DND-41 (cell line): ENCODE results near the gene ZC3H12A.

ENCODE experiments used
- ATAC-seq: fragments of 200-7000 bp; cut with Tn5 transposase; 3 replicates; pipeline ENCODE4 v1.9.1; 2021; ENCODE audit warnings: low read depth; ENCODE audit not compliant: insufficient read depth
- DNase-seq: peaks from one replicate; pipeline ENCODE4 v3.0.0-alpha.2; 2020
- H2AFZ ChIP-seq: 2 replicates; pipeline ENCODE4 v1.6.0; 2012; ENCODE audit warnings: low read depth, low read length
- H3K27ac ChIP-seq: 2 replicates; pipeline ENCODE4 v1.5.1; 2012; ENCODE audit warnings: low read length, inconsistent platforms
- H3K27me3 ChIP-seq: fragments of 200-600 bp; sonication (generic); 2 replicates; pipeline ENCODE4 v1.6.0; 2012; ENCODE audit warnings: low read length, mild to moderate bottlenecking, inconsistent platforms; ENCODE audit not compliant: insufficient read depth, poor library complexity
- H3K36me3 ChIP-seq: 2 replicates; pipeline ENCODE4 v1.5.1; 2012; ENCODE audit warnings: low read length, inconsistent platforms; ENCODE audit not compliant: insufficient read depth
- H3K4me1 ChIP-seq: 2 replicates; pipeline ENCODE4 v1.5.1; 2012; ENCODE audit warnings: mild to moderate bottlenecking, low read length; ENCODE audit not compliant: insufficient read depth
- H3K4me2 ChIP-seq: 2 replicates; pipeline ENCODE4 v1.6.0; 2012; ENCODE audit warnings: mild to moderate bottlenecking, moderate library complexity, low read length, inconsistent platforms; ENCODE audit not compliant: insufficient read depth
- H3K4me3 ChIP-seq, 2 experiments: fragments of 200-600 bp in 1 of 2; shearing (Covaris generic) in 1 of 2; 2 replicates each; pipeline ENCODE4 v1.5.1; 2012 to 2016; ENCODE audit warnings: inconsistent platforms in 2 of 2, low read length in 2 of 2, mild to moderate bottlenecking in 2 of 2, low read depth in 1 of 2, moderate library complexity in 1 of 2
- H3K79me2 ChIP-seq: 2 replicates; pipeline ENCODE4 v1.6.0; 2012; ENCODE audit warnings: low read length, inconsistent platforms; ENCODE audit not compliant: insufficient read depth
- H3K9ac ChIP-seq: 2 replicates; pipeline ENCODE4 v1.6.0; 2012; ENCODE audit warnings: low read depth, mild to moderate bottlenecking, inconsistent platforms, low read length, moderate library complexity
- H3K9me3 ChIP-seq: 2 replicates; pipeline ENCODE4 v1.5.1; 2012; ENCODE audit warnings: low read length, moderate library complexity, mild to moderate bottlenecking, inconsistent platforms; ENCODE audit not compliant: insufficient read depth, severe bottlenecking
- H4K20me1 ChIP-seq: 2 replicates; pipeline ENCODE4 v1.6.0; 2012; ENCODE audit warnings: low read length; ENCODE audit not compliant: insufficient read depth
- EZH2 ChIP-seq: IDR thresholded peaks from 3 replicates; pipeline ENCODE4 v1.6.1; 2012; ENCODE audit warnings: borderline replicate concordance, low read depth, mild to moderate bottlenecking, moderate library complexity, low read length, inconsistent platforms; ENCODE audit not compliant: severe bottlenecking
- TF ChIP-seq, protein P1 (sequence below): IDR thresholded peaks from 2 replicates; pipeline ENCODE4 v1.5.1; 2012; ENCODE audit warnings: borderline replicate concordance, low read length, moderate library complexity, mild to moderate bottlenecking; ENCODE audit not compliant: poor library complexity, severe bottlenecking; ENCODE audit errors: extremely low read depth

Gene ZC3H12A

DNA sequence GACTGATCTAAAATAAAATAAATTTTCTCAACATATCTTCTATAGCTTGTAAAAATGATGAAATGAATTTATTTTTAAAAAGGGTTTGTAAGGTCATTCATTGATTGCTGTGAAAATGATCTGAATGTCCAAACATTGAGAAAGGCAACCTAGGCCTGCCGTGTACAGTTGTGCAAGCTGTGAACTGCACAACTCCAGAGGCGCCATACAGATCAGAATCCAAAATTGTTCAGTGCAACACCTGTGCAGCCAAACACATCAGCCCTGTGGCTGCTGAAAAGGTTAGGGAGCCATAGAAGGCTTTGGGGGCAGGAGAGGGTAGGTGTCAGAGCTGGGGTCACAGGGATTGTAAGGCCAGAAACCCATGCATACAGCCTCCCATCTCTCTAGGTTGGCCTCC, 9.9 kb upstream of the ZC3H12A start:
- TF ChIP-seq EZH2 = no peak
- TF ChIP-seq, protein P1, sequence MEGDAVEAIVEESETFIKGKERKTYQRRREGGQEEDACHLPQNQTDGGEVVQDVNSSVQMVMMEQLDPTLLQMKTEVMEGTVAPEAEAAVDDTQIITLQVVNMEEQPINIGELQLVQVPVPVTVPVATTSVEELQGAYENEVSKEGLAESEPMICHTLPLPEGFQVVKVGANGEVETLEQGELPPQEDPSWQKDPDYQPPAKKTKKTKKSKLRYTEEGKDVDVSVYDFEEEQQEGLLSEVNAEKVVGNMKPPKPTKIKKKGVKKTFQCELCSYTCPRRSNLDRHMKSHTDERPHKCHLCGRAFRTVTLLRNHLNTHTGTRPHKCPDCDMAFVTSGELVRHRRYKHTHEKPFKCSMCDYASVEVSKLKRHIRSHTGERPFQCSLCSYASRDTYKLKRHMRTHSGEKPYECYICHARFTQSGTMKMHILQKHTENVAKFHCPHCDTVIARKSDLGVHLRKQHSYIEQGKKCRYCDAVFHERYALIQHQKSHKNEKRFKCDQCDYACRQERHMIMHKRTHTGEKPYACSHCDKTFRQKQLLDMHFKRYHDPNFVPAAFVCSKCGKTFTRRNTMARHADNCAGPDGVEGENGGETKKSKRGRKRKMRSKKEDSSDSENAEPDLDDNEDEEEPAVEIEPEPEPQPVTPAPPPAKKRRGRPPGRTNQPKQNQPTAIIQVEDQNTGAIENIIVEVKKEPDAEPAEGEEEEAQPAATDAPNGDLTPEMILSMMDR = no peak
- no peak for ATAC-seq
- H3K27ac ChIP-seq = no peak overlapping the region

DNA sequence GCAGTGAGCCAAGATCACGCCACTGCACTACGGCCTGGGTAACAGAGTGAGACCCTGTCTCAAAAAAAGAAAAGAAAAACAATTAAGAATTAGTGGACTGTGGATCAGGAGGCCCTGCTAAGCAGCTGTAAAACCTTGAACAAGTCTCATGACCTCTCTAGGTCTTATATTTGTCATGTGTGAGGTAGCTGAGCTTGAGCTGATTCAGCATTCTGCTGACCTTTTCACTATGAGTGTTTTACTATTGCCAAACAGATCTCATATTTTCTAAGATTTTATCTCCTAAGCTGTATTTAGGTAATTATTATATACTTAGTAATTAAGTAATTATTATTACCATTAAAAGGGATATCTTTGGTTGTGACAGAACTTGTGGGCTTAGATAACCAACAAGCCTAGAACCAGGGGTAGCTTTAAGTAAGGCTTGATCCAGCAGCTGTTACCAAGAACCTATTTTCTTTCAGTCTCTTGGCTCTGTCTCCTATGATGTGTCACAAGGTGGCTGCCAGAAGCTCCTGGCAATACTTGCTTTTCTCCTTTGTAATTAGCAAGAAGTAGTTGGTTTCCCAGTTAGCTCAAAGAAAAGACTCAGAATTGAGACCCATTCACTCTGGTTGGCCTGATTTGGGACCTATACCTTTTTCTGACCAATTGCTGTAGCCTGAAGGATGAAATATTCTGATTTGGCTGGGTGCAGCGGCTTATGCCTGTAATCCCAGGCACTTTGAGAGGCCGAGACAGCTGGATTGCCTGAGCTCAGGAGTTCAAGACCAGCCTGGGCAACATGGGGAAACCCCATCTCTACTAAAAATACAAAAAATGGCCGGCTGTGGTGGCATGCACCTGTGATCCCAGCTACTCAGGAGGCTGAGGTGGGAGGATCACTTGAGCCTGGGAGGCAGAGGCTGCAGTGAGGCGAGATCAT, 8.5 kb upstream of the ZC3H12A start:
- Histone ChIP-seq H3K9ac (no peak overlapping the region), H3K79me2 (no peaks in the 10 kb centered on the region), H3K36me3 (no peaks in the 10 kb centered on the region), H3K9me3 (no peaks in the 10 kb centered on the region), H3K27me3 (peaks cover 2% of the 10 kb centered on the region), H4K20me1 (no peaks in the 10 kb centered on the region), H2AFZ (no peak overlapping the region), H3K27ac (no peak overlapping the region), H3K4me2 (no peak overlapping the region), H3K4me1 (no peaks in the 10 kb centered on the region), H3K4me3 (no peak overlapping the region)
- TF ChIP-seq, protein P1 = no peak
- TF ChIP-seq EZH2 = no peak
- ATAC-seq (no peak), DNase-seq (no peak)

More for the DNA sequence above, 9.9 kb upstream of the ZC3H12A start:
- no peak overlapping the region for H2AFZ ChIP-seq
- peaks cover 2% of the 10 kb centered on the region for H3K27me3 ChIP-seq
- no peak overlapping the region for H3K4me3 ChIP-seq
- H4K20me1 ChIP-seq = no peaks in the 10 kb centered on the region
- no peak for DNase-seq
- H3K36me3 ChIP-seq = no peaks in the 10 kb centered on the region
- no peaks in the 10 kb centered on the region for H3K4me1 ChIP-seq
- no peaks in the 10 kb centered on the region for H3K9me3 ChIP-seq
- no peak overlapping the region for H3K9ac ChIP-seq
- no peak overlapping the region for H3K4me2 ChIP-seq
- H3K79me2 ChIP-seq = no peaks in the 10 kb centered on the region

- no peak overlapping the region for H3K27ac ChIP-seq
- H3K4me2 ChIP-seq = no peak overlapping the region
- ATAC-seq = no peak
- no peak overlapping the region for H3K4me3 ChIP-seq
- no peak overlapping the region for H2AFZ ChIP-seq
- TF ChIP-seq, protein P1 = no peak
- TF ChIP-seq EZH2 = no peak
- no peaks in the 10 kb centered on the region for H4K20me1 ChIP-seq
- H3K36me3 ChIP-seq = no peaks in the 10 kb centered on the region
- no peak for DNase-seq
- no peaks in the 10 kb centered on the region for H3K9me3 ChIP-seq
- no peaks in the 10 kb centered on the region for H3K79me2 ChIP-seq
- no peak overlapping the region for H3K9ac ChIP-seq
- peaks cover 8% of the 10 kb centered on the region for H3K4me1 ChIP-seq
- H3K27me3 ChIP-seq = peaks cover 2% of the 10 kb centered on the region
Measured at GRCh38 chr1:37468037-37468436, 6.3 kb upstream of the ZC3H12A start.
